Activated CD4-positive, alpha-beta T cell treated with anti-CD3 and anti-CD28 coated beads, Interleukin-2, amount 10 ng/mL, durations not matched to agents 7 days and 5 days (primary cell): Measurements from ENCODE around the gene VKORC1L1. TPM values are rescaled to one million over a fixed set of nuclear protein-coding genes. Genes with fewer than 3 reads are reported as not detected.
"Not testable (repeated sequence)": the region's sequence is repeated elsewhere in the genome, so short reads cannot be mapped to it uniquely, and the experiment has no call there.

Source experiments
- CTCF ChIA-PET: fragments of 350-600 bp; sonication (Branson Sonifier 250); formaldehyde crosslinking; loops from one replicate; lab custom pipeline; 2021; ENCODE audit warnings: antibody characterized with exemption; lab: Charles Lee
- POLR2A ChIA-PET: fragments of 350-600 bp; sonication (Branson Sonifier 250); formaldehyde crosslinking; loops from one replicate; lab custom pipeline; 2021; ENCODE audit warnings: antibody characterized with exemption; lab: Charles Lee
- DNase-seq: peaks from one replicate; pipeline ENCODE4 v3.0.0-alpha.2; 2020
- H3K27ac Mint-ChIP-seq: one replicate; pipeline ENCODE4 v1.8.0; 2021; ENCODE audit warnings: mild to moderate bottlenecking, moderate library complexity, mixed read lengths
- H3K27me3 Mint-ChIP-seq: one replicate; pipeline ENCODE4 v1.8.0; 2021; ENCODE audit warnings: mixed read lengths
- H3K36me3 Mint-ChIP-seq: one replicate; pipeline ENCODE4 v1.8.0; 2021; ENCODE audit warnings: low read depth, mixed read lengths
- H3K4me1 Mint-ChIP-seq: one replicate; pipeline ENCODE4 v1.8.0; 2021; ENCODE audit warnings: mixed read lengths
- H3K4me3 Mint-ChIP-seq: one replicate; pipeline ENCODE4 v1.8.0; 2021; ENCODE audit warnings: mild to moderate bottlenecking, moderate library complexity, mixed read lengths
- H3K9me3 Mint-ChIP-seq: one replicate; pipeline ENCODE4 v1.8.0; 2021; ENCODE audit warnings: mixed read lengths
- total RNA-seq, 2 experiments: library from RNA; stranded (reverse); gene quantifications; one replicate each; pipeline ENCODE4 v1.2.3, GENCODE V29; 2021

VKORC1L1 gene
- total RNA-seq, 2 experiments from 2014 or later = 15.7 to 19.1 TPM

DNA sequence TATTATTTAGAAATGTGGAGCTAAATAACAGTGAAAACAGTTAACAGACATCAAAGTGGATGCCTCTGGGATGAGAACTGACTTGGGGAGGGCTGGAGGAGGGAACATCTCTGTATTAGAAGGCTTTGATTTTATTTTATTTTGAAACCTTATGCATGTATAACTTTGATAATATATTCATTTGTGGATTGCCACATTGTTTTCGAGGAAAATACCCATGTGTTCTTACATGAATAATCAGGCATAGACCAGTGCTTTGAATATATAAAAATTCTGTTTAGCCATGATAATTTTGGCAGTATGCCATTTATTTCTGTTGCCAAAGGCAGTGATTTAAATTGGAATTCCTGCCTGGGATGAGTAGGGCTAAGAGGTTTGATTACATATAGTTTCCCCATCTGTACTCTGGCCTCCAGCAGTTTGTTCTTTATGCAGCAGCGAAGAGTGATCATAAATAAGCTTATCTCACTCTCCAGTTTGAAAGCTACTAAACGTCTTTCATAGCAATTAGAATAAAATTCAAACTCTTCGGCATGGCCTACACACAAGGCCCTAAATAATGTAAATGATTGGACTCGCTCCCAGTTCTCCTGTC is 128.0 kb downstream of the VKORC1L1 start:
- H3K9me3 Mint-ChIP-seq, H3K27me3 Mint-ChIP-seq, H3K36me3 Mint-ChIP-seq, H3K27ac Mint-ChIP-seq, DNase-seq, POLR2A ChIA-PET, H3K4me3 Mint-ChIP-seq, H3K4me1 Mint-ChIP-seq: not testable (repeated sequence)
- CTCF ChIA-PET = interaction anchor here (0.6 kb wide), 1 partner anchor 892 kb away, joined by 3 read pairs; no protein-coding TSS in a partner anchor

GRCh38 chr7:66005115-66005671 is 132.3 kb downstream of the VKORC1L1 start:
- H3K27ac Mint-ChIP-seq, POLR2A ChIA-PET, H3K9me3 Mint-ChIP-seq, H3K36me3 Mint-ChIP-seq, H3K27me3 Mint-ChIP-seq, H3K4me3 Mint-ChIP-seq, H3K4me1 Mint-ChIP-seq, DNase-seq, CTCF ChIA-PET: not testable (repeated sequence)

- H3K27me3 Mint-ChIP-seq = no peaks in the 10 kb centered on the region
- no peak for DNase-seq
- no peak overlapping the region for H3K4me3 Mint-ChIP-seq
- no peaks in the 10 kb centered on the region for H3K9me3 Mint-ChIP-seq
- H3K36me3 Mint-ChIP-seq = no peaks in the 10 kb centered on the region
- no peaks in the 10 kb centered on the region for H3K4me1 Mint-ChIP-seq
- ChIA-PET POLR2A (no interaction called here), CTCF (interaction anchor here (1.2 kb wide), 1 partner anchor 9 kb away, joined by 3 read pairs; no protein-coding TSS in a partner anchor)
- no peak overlapping the region for H3K27ac Mint-ChIP-seq
Measured at GRCh38 chr7:66007232-66007631, 134.4 kb downstream of the VKORC1L1 start.

Other genes with a start within 250 kb of the VKORC1L1 start
- gene GUSB, start 109.1 kb downstream of the VKORC1L1 start, total RNA-seq = 10 to 100 TPM; 63.3 to 66.2 TPM
- gene ASL, start 202.7 kb downstream of the VKORC1L1 start, total RNA-seq = 10 to 100 TPM; 16.5 to 24.1 TPM
- gene CRCP, start 241.8 kb downstream of the VKORC1L1 start, total RNA-seq = 10 to 100 TPM; 29.4 to 31.4 TPM